GM13976 (cell line): ENCODE measurements around the gene OMG.
"Not testable (repeated sequence)": the region's sequence is repeated elsewhere in the genome, so short reads cannot be mapped to it uniquely, and the experiment has no call there.

Experiments used
- DNase-seq: peaks from one replicate; pipeline ENCODE4 v3.0.0; 2012; ENCODE audit warnings: low spot score
- in situ Hi-C: fragments of 300-500 bp; cut with MboI; formaldehyde crosslinking; loops from one replicate; pipeline ENCODE4 v1.12.0; 2022; ENCODE audit warnings: low sequenced_read_pairs, mixed read lengths, inconsistent platforms; ENCODE audit not compliant: unreplicated experiment
- TF ChIP-seq, protein P1 (sequence below): IDR thresholded peaks from 2 replicates; pipeline ENCODE4 v1.5.1; 2012; ENCODE audit warnings: borderline replicate concordance, mild to moderate bottlenecking; ENCODE audit not compliant: insufficient read depth; ENCODE audit errors: extremely low read depth, missing control alignments, control extremely low read depth

The OMG gene

DNA sequence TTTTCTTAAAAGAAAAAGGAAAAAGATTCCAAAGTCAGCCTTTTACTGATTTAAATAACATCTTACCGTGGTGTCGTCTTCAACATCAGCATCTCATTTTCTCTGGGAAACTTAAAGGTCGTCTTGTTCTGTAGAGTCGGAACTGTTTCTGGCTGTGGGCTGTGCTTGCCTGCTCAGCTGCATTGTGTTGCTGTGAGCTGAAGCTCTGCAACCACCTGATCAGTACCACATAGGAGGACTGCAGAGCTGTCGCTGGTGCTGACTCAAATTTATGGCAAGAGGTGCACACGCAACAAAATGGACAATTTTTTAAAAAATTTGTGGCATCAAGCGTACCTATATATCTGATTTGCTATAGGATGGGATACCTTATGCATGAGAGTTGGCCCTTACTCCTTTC lies at the start of gene OMG:
Gene OMG (minus strand): TSS at position 150 of the 400 bp plus-strand sequence. CDS start 908 bp downstream, outside the sequence.
- TF ChIP-seq, protein P1, sequence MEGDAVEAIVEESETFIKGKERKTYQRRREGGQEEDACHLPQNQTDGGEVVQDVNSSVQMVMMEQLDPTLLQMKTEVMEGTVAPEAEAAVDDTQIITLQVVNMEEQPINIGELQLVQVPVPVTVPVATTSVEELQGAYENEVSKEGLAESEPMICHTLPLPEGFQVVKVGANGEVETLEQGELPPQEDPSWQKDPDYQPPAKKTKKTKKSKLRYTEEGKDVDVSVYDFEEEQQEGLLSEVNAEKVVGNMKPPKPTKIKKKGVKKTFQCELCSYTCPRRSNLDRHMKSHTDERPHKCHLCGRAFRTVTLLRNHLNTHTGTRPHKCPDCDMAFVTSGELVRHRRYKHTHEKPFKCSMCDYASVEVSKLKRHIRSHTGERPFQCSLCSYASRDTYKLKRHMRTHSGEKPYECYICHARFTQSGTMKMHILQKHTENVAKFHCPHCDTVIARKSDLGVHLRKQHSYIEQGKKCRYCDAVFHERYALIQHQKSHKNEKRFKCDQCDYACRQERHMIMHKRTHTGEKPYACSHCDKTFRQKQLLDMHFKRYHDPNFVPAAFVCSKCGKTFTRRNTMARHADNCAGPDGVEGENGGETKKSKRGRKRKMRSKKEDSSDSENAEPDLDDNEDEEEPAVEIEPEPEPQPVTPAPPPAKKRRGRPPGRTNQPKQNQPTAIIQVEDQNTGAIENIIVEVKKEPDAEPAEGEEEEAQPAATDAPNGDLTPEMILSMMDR, result no peak
- no peak for DNase-seq
- in situ Hi-C loops, result no loop called here

GRCh38 chr17:31345191-31345747 lies 48.2 kb upstream of the OMG start:
- DNase-seq, in situ Hi-C loops: not testable (repeated sequence)

DNA sequence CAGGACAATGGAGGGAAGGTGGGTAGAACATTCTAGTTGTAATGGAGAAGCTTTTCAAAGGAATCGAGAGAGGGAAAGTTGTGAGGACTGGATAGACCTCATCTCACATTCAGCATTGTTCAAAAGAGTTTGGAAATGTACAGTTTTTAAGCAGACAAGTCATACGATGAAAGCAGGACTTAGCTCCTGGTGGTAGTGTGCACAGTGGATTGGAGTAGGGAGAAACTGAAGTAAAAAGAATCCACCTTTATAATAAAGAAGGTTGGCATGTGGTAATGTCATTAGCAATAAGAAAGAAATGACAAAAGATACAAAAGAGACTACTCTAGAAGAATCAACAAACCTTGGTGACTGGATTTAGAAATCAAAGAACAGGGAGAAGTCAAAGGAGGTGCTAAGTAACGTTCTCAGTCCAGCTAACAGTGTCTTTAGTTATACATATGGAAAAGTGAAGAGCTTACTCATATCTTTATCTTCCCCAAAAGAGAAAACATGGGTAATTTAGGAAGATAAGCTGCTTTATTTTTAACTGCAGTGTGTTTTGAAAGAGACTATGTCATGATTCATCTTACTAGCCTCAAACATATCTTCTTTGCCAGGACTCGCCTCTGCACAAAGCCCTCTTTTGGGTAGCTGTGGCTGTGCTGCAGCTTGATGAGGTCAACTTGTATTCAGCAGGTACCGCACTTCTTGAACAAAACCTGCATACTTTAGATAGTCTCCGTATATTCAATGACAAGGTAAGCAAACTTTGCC lies 43.0 kb upstream of the OMG start:
- TF ChIP-seq, protein P1, result no peak
- in situ Hi-C loops, result no loop called here
- no peak for DNase-seq

DNA sequence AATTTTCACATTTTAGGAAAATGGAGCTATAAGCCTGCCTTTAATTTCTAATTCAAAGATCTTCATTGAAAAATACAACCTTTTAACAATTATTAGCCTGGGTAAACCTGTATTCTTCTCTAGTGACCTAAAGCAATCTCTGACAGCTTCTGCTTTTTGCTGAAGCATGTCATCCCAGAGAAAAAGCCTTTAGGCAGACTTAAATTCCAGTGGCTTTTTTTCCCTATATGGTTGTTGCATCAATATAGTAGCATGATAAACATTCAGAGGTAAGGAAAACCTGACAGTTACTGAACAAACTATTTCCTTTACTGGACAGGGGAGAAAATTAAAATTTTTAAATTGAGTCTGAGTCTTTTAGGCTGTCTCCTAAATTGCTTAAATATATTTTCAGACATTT lies 32.2 kb upstream of the OMG start:
- in situ Hi-C loops, result no loop called here
- TF ChIP-seq, protein P1, result no peak
- no peak for DNase-seq

GRCh38 chr17:31328160-31328535 lies 31.1 kb upstream of the OMG start:
- TF ChIP-seq, protein P1, result no peak
- no peak for DNase-seq
- in situ Hi-C loops, result no loop called here

DNA sequence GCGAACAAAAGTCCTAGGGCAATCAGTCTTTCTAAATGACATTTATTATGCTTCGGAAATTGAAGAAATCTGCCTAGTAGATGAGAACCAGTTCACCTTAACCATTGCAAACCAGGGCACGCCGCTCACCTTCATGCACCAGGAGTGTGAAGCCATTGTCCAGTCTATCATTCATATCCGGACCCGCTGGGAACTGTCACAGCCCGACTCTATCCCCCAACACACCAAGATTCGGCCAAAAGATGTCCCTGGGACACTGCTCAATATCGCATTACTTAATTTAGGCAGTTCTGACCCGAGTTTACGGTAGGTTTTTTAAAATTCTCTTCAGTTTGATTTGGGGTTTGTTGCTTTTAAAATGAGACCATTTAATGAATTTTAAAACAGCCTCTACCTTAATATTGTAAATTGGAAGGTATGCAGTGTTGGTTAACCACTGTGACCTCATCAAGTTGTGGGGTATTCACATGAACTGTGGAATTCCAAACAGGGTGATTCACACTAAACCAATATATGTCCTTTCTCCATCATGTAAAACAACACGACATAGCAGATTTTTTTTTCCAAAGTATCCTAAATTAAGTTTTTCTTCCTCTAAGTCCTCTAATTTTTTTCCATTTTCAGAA lies 30.6 kb upstream of the OMG start:
- no peak for DNase-seq
- in situ Hi-C loops, result no loop called here
- TF ChIP-seq, protein P1, result no peak

- in situ Hi-C loops, result no loop called here
- TF ChIP-seq, protein P1, result no peak
- no peak for DNase-seq
Observed at GRCh38 chr17:31323551-31323950, 26.5 kb upstream of the OMG start.
